Fibroblast of lung (primary cell): Measurements from ENCODE around the gene RPL28. TPM values are rescaled to one million over a fixed set of nuclear protein-coding genes. Genes with fewer than 3 reads are reported as not detected.

Source experiments
- DNase-seq, 2 donors: peaks; one replicate each; pipeline versions ENCODE4 v3.0.0 to v3.0.0-alpha.2; 2010; ENCODE audit warnings: low read depth in 2 of 2
- H2AFZ ChIP-seq: 2 replicates; pipeline ENCODE4 v1.5.1; 2012; ENCODE audit warnings: low read length, control low read depth, inconsistent platforms
- H3K27ac ChIP-seq: 2 replicates; pipeline ENCODE4 v1.5.1; 2011; ENCODE audit warnings: low read length, control low read depth; ENCODE audit not compliant: insufficient read depth
- H3K27me3 ChIP-seq: 2 replicates; pipeline ENCODE4 v1.5.1; 2011; ENCODE audit warnings: mild to moderate bottlenecking, low read length; ENCODE audit not compliant: control insufficient read depth, insufficient read depth
- H3K36me3 ChIP-seq: 2 replicates; pipeline ENCODE4 v1.5.1; 2011; ENCODE audit warnings: low read length; ENCODE audit not compliant: control insufficient read depth, insufficient read depth
- H3K4me1 ChIP-seq: 2 replicates; pipeline ENCODE4 v1.5.1; 2011; ENCODE audit warnings: low read length; ENCODE audit not compliant: control insufficient read depth, insufficient read depth; ENCODE audit errors: extremely low read depth
- H3K4me2 ChIP-seq: 2 replicates; pipeline ENCODE4 v1.5.1; 2011; ENCODE audit warnings: low read length, control low read depth; ENCODE audit not compliant: insufficient read depth; ENCODE audit errors: extremely low read depth
- H3K4me3 ChIP-seq, 4 experiments: fragments of 200-600 bp in 1 of 4; sonication (generic) in 1 of 4; replicated peaks in 1 of 4; 2 replicates each; pipeline ENCODE4 v1.5.1; 2011 to 2016; ENCODE audit warnings: low read length in 4 of 4, low read depth in 3 of 4, mild to moderate bottlenecking in 3 of 4, control low read depth in 2 of 4, inconsistent platforms in 1 of 4, mixed read lengths in 1 of 4; ENCODE audit not compliant: insufficient read depth in 1 of 4; ENCODE audit errors: control extremely low read depth in 1 of 4
- H3K79me2 ChIP-seq: 2 replicates; pipeline ENCODE4 v1.5.1; 2012; ENCODE audit warnings: mild to moderate bottlenecking, low read length, inconsistent platforms; ENCODE audit not compliant: control insufficient read depth, insufficient read depth
- H3K9ac ChIP-seq: 2 replicates; pipeline ENCODE4 v1.5.1; 2011; ENCODE audit warnings: mild to moderate bottlenecking, low read length, control low read depth; ENCODE audit not compliant: insufficient read depth
- H3K9me3 ChIP-seq: 2 replicates; pipeline ENCODE4 v1.5.1; 2012; ENCODE audit warnings: low read depth, low read length; ENCODE audit not compliant: control insufficient read depth, insufficient read depth
- H4K20me1 ChIP-seq: 2 replicates; pipeline ENCODE4 v1.5.1; 2011; ENCODE audit warnings: low read length; ENCODE audit not compliant: control insufficient read depth, insufficient read depth; ENCODE audit errors: extremely low read depth
- CTCF ChIP-seq, 2 donors: IDR thresholded peaks in 1 of 2; conservative IDR thresholded peaks in 1 of 2; 1 replicate in 1 of 2; 2 replicates in 1 of 2; pipeline ENCODE4 v1.5.1; 2011 to 2012; ENCODE audit warnings: low read length in 2 of 2, control low read depth in 1 of 2, inconsistent platforms in 1 of 2, low read depth in 1 of 2, mild to moderate bottlenecking in 1 of 2
- EZH2 ChIP-seq: IDR thresholded peaks from 2 replicates; pipeline ENCODE4 v1.5.1; 2012; ENCODE audit warnings: low read length, control low read depth, mild to moderate bottlenecking; ENCODE audit errors: missing control alignments
- polyA plus RNA-seq, 2 donors: library from polyadenylated mRNA; depleted of rRNA in 1 of 2; stranded (reverse) in 1 of 2; unstranded in 1 of 2; fragments of >200 nt; gene quantifications; 2 replicates each; pipeline ENCODE4 v1.2.1, GENCODE V29; 2011 to 2012; ENCODE audit warnings: missing spikeins in 1 of 2
- total RNA-seq: library from RNA; depleted of rRNA; stranded (reverse); fragments of >200 nt; gene quantifications from 2 replicates; pipeline ENCODE4 v1.2.1, GENCODE V29; 2014

RPL28 gene
- total and polyA plus RNA-seq, 2 donors (not counting 1 experiment from before 2014, with no cell fraction given): 146 to 665 TPM

- no peak overlapping the region for H2AFZ ChIP-seq
- peaks cover 17% of the 10 kb centered on the region for H3K36me3 ChIP-seq
- H3K27me3 ChIP-seq: no peaks in the 10 kb centered on the region
- H3K9me3 ChIP-seq: no peaks in the 10 kb centered on the region
- no peak for DNase-seq
- H3K9ac ChIP-seq: no peak overlapping the region
- peaks cover 15% of the 10 kb centered on the region for H3K4me1 ChIP-seq
- TF ChIP-seq EZH2: no peak
- TF ChIP-seq CTCF (conservative IDR thresholded peaks at IDR 0.05 in 1 of 2, IDR thresholded peaks at IDR 0.05 in 1 of 2; ENCODE audit: low read depth in 1 of 2, low read length in 2 of 2): no peak
- no peak overlapping the region for H3K4me2 ChIP-seq
- H3K79me2 ChIP-seq: peaks cover 38% of the 10 kb centered on the region
- no peak overlapping the region for H3K27ac ChIP-seq
- H3K4me3 ChIP-seq: no peak overlapping the region
- H4K20me1 ChIP-seq: peaks cover 2% of the 10 kb centered on the region
These were observed 16.8 kb downstream of the RPL28 start for GRCh38 chr19:55402509-55402908.

GRCh38 chr19:55405638-55406037, 19.9 kb downstream of the RPL28 start:
- H2AFZ ChIP-seq: no peak overlapping the region
- peak overlapping the region; percentile 71 to 92 (median 81) for H3K4me3 ChIP-seq
- peaks cover 17% of the 10 kb centered on the region for H3K36me3 ChIP-seq
- peak overlapping the region; percentile 100 for H3K4me2 ChIP-seq
- H3K27me3 ChIP-seq: no peaks in the 10 kb centered on the region
- peaks cover 38% of the 10 kb centered on the region for H3K79me2 ChIP-seq
- no peak for DNase-seq
- no peaks in the 10 kb centered on the region for H3K9me3 ChIP-seq
- H3K27ac ChIP-seq: peak overlapping the region; percentile 98
- peaks cover 19% of the 10 kb centered on the region for H3K4me1 ChIP-seq
- peaks cover 2% of the 10 kb centered on the region for H4K20me1 ChIP-seq
- H3K9ac ChIP-seq: no peak overlapping the region
- no peak for TF ChIP-seq CTCF (conservative IDR thresholded peaks at IDR 0.05 in 1 of 2, IDR thresholded peaks at IDR 0.05 in 1 of 2; ENCODE audit: low read depth in 1 of 2, low read length in 2 of 2)
- no peak for TF ChIP-seq EZH2

- peak overlapping the region; percentile 71 to 92 (median 81) for H3K4me3 ChIP-seq
- peaks cover 38% of the 10 kb centered on the region for H3K79me2 ChIP-seq
- H3K36me3 ChIP-seq: peaks cover 17% of the 10 kb centered on the region
- H4K20me1 ChIP-seq: peaks cover 2% of the 10 kb centered on the region
- peaks cover 19% of the 10 kb centered on the region for H3K4me1 ChIP-seq
- peak overlapping the region; percentile 100 for H3K4me2 ChIP-seq
- no peaks in the 10 kb centered on the region for H3K9me3 ChIP-seq
- no peaks in the 10 kb centered on the region for H3K27me3 ChIP-seq
- H3K9ac ChIP-seq: peak overlapping the region; percentile 94
- TF ChIP-seq CTCF (conservative IDR thresholded peaks at IDR 0.05 in 1 of 2, IDR thresholded peaks at IDR 0.05 in 1 of 2; ENCODE audit: low read depth in 1 of 2, low read length in 2 of 2): no peak
- no peak for DNase-seq
- peak overlapping the region; percentile 98 for H3K27ac ChIP-seq
- no peak overlapping the region for H2AFZ ChIP-seq
These were observed 20.5 kb downstream of the RPL28 start for GRCh38 chr19:55406091-55406825.
